Spinal cord (tissue), 10 donors: ENCODE results near the gene GLIPR1L2. TPM values are rescaled to one million over a fixed set of nuclear protein-coding genes. Genes with fewer than 3 reads are reported as not detected.
"Not testable (repeated sequence)": the region's sequence is repeated elsewhere in the genome, so short reads cannot be mapped to it uniquely, and the experiment has no call there.

Experiments used
- DNase-seq, 6 donors: peaks; one replicate each; pipeline versions ENCODE4 v3.0.0 to v3.0.0-alpha.2; 2013 to 2015; ENCODE audit warnings: low spot score in 6 of 6, low read depth in 4 of 6
- H3K27ac ChIP-seq: one replicate; pipeline ENCODE4 v1.5.1; 2013; ENCODE audit warnings: low read depth, low read length, control low read depth
- H3K27me3 ChIP-seq: one replicate; pipeline ENCODE4 v1.6.1; 2013; ENCODE audit warnings: low read length; ENCODE audit not compliant: control insufficient read depth, insufficient read depth
- H3K36me3 ChIP-seq: one replicate; pipeline ENCODE4 v1.6.1; 2013; ENCODE audit warnings: low read length; ENCODE audit not compliant: control insufficient read depth, insufficient read depth
- H3K4me1 ChIP-seq: one replicate; pipeline ENCODE4 v1.6.1; 2013; ENCODE audit warnings: low read length; ENCODE audit not compliant: control insufficient read depth, insufficient read depth
- H3K4me3 ChIP-seq: one replicate; pipeline ENCODE4 v1.5.1; 2013; ENCODE audit warnings: low read depth, low read length, control low read depth
- H3K9me3 ChIP-seq: one replicate; pipeline ENCODE4 v1.6.1; 2013; ENCODE audit warnings: low read length; ENCODE audit not compliant: control insufficient read depth, insufficient read depth
- WGBS: methylation state at CpG from one replicate; pipeline ENCODE4 v1.1.5; 2013; ENCODE audit warnings: missing lambda C conversion rate; ENCODE audit not compliant: insufficient coverage; 5-methylcytosine and 5-hydroxymethylcytosine counted together
- long read RNA-seq, 4 donors: transcript quantifications; one replicate each; lab custom pipeline, GENCODE V29; 2026
- polyA plus RNA-seq, 2 donors: library from polyadenylated mRNA; unstranded; fragments of 120-200 nt; gene quantifications; one replicate each; pipeline ENCODE4 v1.2.1, GENCODE V29; 2013; ENCODE audit not compliant: insufficient read length in 2 of 2
- total RNA-seq, 2 donors: library from RNA; depleted of rRNA in 1 of 2; stranded (reverse); fragments of 120-200 nt in 1 of 2; fragments of >200 nt in 1 of 2; gene quantifications; one replicate each; pipeline versions ENCODE4 v1.2.3 to v1.2.4, GENCODE V29; 2013 to 2014
- donor health status: healthy.

GLIPR1L2 gene
- 1 to 10 TPM; 3.9 to 5.2 TPM for total RNA-seq
- polyA plus RNA-seq = 1 to 10 TPM; 4.8 to 5.8 TPM
- long read RNA-seq, donor 1, partial matches to known transcripts = 0 of 3 reads
- long read RNA-seq, donor 1, other reads (novel, unspliced or antisense) = 0 of 3 reads
- long read RNA-seq, donor 2 = 0 reads
- long read RNA-seq, donor 3 = 0 reads
- long read RNA-seq, donor 4, partial matches to known transcripts = 0 of 1 reads
- long read RNA-seq, donor 4, other reads (novel, unspliced or antisense) = 0 of 1 reads

- Histone ChIP-seq H3K9me3 (no peaks in the 10 kb centered on the region), H3K36me3 (no peaks in the 10 kb centered on the region), H3K4me3 (peak within 1 kb of the TSS; percentile 85), H3K4me1 (no peaks in the 10 kb centered on the region), H3K27ac (peak within 1 kb of the TSS; percentile 83), H3K27me3 (no peaks in the 10 kb centered on the region)
- DNase-seq = peak; percentile 91 to 99 (median 96)
- 2% methylated on average over 33 of the region's 36 CpGs for WGBS
These were observed at the start of gene GLIPR1L2 for GRCh38 chr12:75390899-75391538. GLIPR1L2 (plus strand) TSS chr12:75391089; CDS start chr12:75391117, 28 bp downstream.

- DNase-seq = no peak
- WGBS = 100% methylated on average over 2 of the region's 5 CpGs
- Histone ChIP-seq H3K4me3 (no peak overlapping the region), H3K36me3 (no peaks in the 10 kb centered on the region), H3K27me3 (no peaks in the 10 kb centered on the region), H3K27ac (no peak overlapping the region), H3K9me3 (no peaks in the 10 kb centered on the region), H3K4me1 (no peaks in the 10 kb centered on the region)
These were observed 49.0 kb upstream of the GLIPR1L2 start for GRCh38 chr12:75341873-75342272.

DNA sequence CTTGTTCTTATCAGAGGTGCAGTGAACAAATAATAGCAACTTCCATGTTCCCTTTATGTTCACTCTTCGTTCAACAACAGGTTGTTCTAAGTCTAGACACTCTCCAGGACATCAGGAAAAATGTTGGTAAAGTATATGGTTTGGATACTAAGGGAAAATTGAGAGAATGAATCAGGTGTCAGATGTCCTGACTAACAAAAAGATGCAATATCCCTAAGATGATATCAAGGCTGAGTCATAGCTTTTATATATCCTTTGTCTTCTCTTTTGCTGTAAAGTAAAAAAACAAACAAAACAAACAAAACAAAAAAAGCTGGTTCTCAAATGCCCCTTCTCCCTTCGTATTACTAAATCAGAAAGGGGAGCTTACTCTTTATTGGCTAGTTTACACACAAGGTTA lies 45.4 kb upstream of the GLIPR1L2 start:
- H3K36me3 ChIP-seq = no peaks in the 10 kb centered on the region
- no peak overlapping the region for H3K4me3 ChIP-seq
- H3K4me1 ChIP-seq = no peaks in the 10 kb centered on the region
- H3K9me3 ChIP-seq = no peaks in the 10 kb centered on the region
- H3K27me3 ChIP-seq = no peaks in the 10 kb centered on the region
- no peak overlapping the region for H3K27ac ChIP-seq
- no CpG with 5 or more reads among the region's 2 CpGs for WGBS
- DNase-seq = no peak

DNA sequence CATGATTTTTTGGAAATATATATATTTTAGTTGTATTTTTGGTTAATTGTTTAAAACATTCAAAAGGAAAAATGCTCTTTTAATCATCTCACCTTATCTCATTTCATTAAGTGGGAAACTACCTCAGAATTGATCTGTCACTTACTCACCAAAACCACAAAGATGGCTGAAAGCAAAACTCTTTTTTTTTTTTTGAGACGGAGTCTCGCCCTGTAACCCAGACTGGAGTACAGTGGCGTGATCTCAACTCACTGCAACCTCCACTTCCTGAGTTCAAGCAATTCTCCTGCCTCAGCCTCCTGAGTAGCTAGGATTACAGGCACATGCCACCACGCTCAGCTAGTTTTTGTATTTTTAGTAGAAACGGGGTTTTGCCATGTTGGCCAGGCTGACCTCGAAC lies 44.7 kb upstream of the GLIPR1L2 start:
- H3K9me3 ChIP-seq, H3K4me1 ChIP-seq, DNase-seq, H3K36me3 ChIP-seq, H3K27ac ChIP-seq, H3K4me3 ChIP-seq, H3K27me3 ChIP-seq: not testable (repeated sequence)
- 90% methylated on average over 3 of the region's 6 CpGs for WGBS

- 83% methylated on average over 4 of the region's 4 CpGs for WGBS
- no peaks in the 10 kb centered on the region for H3K36me3 ChIP-seq
- no peak for DNase-seq
These were observed 40.9 kb upstream of the GLIPR1L2 start for GRCh38 chr12:75349946-75350345.

DNA sequence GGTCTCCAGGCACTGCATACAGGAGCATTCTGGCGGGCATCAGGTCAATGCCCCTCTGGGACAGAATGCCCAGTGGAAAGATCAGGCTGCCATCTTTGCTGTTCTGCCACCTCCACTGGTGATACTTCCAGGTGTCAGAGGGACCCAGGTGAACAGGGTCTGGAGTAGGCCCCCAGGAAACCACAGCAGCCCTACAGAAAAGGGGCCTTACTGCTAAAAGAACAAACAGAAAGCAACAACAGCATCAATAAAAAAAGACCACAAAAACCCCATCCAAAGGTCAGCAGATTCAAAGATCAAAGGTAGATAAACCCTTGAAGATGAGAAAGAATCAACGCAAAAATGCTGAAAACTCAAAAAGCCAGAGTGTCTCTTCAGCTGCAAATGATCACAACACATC lies 40.5 kb upstream of the GLIPR1L2 start:
- Histone ChIP-seq H3K4me3 (no peak overlapping the region), H3K27me3 (no peaks in the 10 kb centered on the region), H3K9me3 (peaks cover 6% of the 10 kb centered on the region), H3K36me3 (no peaks in the 10 kb centered on the region), H3K27ac (no peak overlapping the region), H3K4me1 (no peaks in the 10 kb centered on the region)
- DNase-seq = no peak
- WGBS = 100% methylated on average over 1 of the region's 2 CpGs

More at GRCh38 chr12:75349946-75350345, 40.9 kb upstream of the GLIPR1L2 start:
- Histone ChIP-seq H3K9me3 (peaks cover 4% of the 10 kb centered on the region), H3K4me1 (no peaks in the 10 kb centered on the region), H3K4me3 (no peak overlapping the region), H3K27ac (no peak overlapping the region), H3K27me3 (no peaks in the 10 kb centered on the region)

DNA sequence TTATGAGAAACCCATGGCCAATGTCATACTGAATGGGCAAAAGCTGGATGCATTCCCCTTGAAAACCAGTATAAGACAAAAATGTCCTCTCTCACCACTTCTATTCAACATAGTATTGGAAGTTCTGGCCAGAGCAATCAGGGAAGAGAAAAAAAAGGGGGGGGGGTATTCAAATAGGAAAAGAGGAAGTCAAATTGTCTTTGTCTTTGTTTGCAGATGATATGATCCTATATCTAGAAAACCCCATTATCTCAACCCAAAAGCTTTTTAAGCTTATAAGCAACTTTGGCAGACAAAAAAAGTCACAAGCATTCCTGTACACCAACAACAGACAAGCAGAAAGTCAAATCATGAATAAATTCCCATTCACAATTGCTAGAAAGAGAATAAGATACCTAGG lies 36.9 kb upstream of the GLIPR1L2 start:
- no peaks in the 10 kb centered on the region for H3K4me1 ChIP-seq
- peaks cover 6% of the 10 kb centered on the region for H3K9me3 ChIP-seq

GRCh38 chr12:75360920-75361319 lies 30.0 kb upstream of the GLIPR1L2 start:
- H3K27me3 ChIP-seq = no peaks in the 10 kb centered on the region

More for the DNA sequence above, 36.9 kb upstream of the GLIPR1L2 start:
- DNase-seq = no peak
- Histone ChIP-seq H3K27me3 (no peaks in the 10 kb centered on the region), H3K27ac (no peak overlapping the region), H3K36me3 (no peaks in the 10 kb centered on the region), H3K4me3 (no peak overlapping the region)

GRCh38 chr12:75361408-75361807 lies 29.5 kb upstream of the GLIPR1L2 start:
- no CpG with 5 or more reads among the region's 1 CpG for WGBS
- no peaks in the 10 kb centered on the region for H3K36me3 ChIP-seq
- no peaks in the 10 kb centered on the region for H3K9me3 ChIP-seq
- H3K27ac ChIP-seq = no peak overlapping the region
- no peak overlapping the region for H3K4me3 ChIP-seq
- H3K4me1 ChIP-seq = no peaks in the 10 kb centered on the region
- H3K27me3 ChIP-seq = no peaks in the 10 kb centered on the region
- no peak for DNase-seq

More at GRCh38 chr12:75360920-75361319, 30.0 kb upstream of the GLIPR1L2 start:
- DNase-seq = no peak
- H3K9me3 ChIP-seq = no peaks in the 10 kb centered on the region
- H3K4me3 ChIP-seq = no peak overlapping the region
- no peaks in the 10 kb centered on the region for H3K4me1 ChIP-seq
- no peaks in the 10 kb centered on the region for H3K36me3 ChIP-seq
- no peak overlapping the region for H3K27ac ChIP-seq

- Histone ChIP-seq H3K27ac (no peak overlapping the region), H3K4me3 (no peak overlapping the region), H3K27me3 (no peaks in the 10 kb centered on the region)
These were observed 26.0 kb upstream of the GLIPR1L2 start for GRCh38 chr12:75364919-75365318.

More at GRCh38 chr12:75364919-75365318, 26.0 kb upstream of the GLIPR1L2 start:
- Histone ChIP-seq H3K4me1 (no peaks in the 10 kb centered on the region), H3K9me3 (no peaks in the 10 kb centered on the region), H3K36me3 (no peaks in the 10 kb centered on the region)
- no peak for DNase-seq
